ENCODE measurements around the gene MTMR3. TPM values are rescaled to one million over a fixed set of nuclear protein-coding genes. Genes with fewer than 3 reads are reported as not detected.

MTMR3 gene
- polyA plus RNA-seq, 3 donors, result 32.1 to 35.3 (median 32.9) TPM

- DNase-seq (ENCODE audit: low read depth in 3 of 3, low spot score in 2 of 3), result no peak
These were observed 112.0 kb downstream of the MTMR3 start for GRCh38 chr22:29994943-29995342.

GRCh38 chr22:29997107-29997506 lies 114.1 kb downstream of the MTMR3 start:
- no peak for DNase-seq (ENCODE audit: low read depth in 3 of 3, low spot score in 2 of 3)

GRCh38 chr22:29997516-29997915 lies 114.5 kb downstream of the MTMR3 start:
- DNase-seq (ENCODE audit: low read depth in 3 of 3, low spot score in 2 of 3), result no peak

GRCh38 chr22:29998627-29999384 lies 115.8 kb downstream of the MTMR3 start:
- DNase-seq (ENCODE audit: low read depth in 3 of 3, low spot score in 2 of 3), result no peak

GRCh38 chr22:30000566-30000965 lies 117.6 kb downstream of the MTMR3 start:
- DNase-seq (ENCODE audit: low read depth in 3 of 3, low spot score in 2 of 3), result no peak

DNA sequence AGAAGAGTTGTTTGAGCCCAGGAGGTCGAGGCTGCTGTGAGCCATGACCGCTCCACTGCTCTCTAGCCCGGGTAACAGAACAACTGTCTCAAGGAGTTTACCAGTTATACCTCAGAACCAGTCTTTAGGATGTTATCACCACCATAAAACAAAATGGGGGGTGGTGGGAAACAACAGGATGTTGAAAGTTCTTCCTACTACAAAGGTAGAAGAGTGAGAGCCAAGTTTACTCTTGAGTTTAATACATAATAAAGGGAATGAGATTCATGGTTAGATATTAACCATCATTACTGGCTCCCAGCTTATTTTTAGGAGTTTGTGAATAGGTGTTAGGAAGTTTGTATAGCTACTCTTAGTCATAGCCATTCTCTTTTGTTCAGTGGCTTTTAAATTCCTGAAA lies 118.5 kb downstream of the MTMR3 start:
- DNase-seq (ENCODE audit: low read depth in 3 of 3, low spot score in 2 of 3), result no peak

GRCh38 chr22:30002861-30003486 lies 120.0 kb downstream of the MTMR3 start:
- no peak for DNase-seq (ENCODE audit: low read depth in 3 of 3, low spot score in 2 of 3)

DNA sequence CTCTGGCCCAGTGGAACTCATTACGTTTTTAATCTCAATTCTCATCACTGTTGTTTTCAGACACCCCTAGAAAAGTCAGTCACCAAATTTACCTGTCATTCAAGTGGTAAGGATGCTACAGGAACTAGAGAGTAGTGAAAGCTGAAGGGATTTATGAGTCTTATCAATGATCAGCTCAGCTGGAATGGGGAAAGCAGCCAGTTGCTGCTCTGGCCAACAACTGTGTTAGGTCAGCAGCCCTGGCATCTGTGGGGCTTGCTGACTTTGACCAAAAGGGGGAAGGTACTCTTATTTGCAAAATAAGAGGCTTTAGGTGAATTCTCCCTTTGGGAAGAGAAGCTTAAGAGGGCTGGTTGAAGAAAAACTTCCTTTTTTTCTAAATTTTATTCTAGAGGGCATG lies 121.1 kb downstream of the MTMR3 start:
- no peak for DNase-seq (ENCODE audit: low read depth in 3 of 3, low spot score in 2 of 3)

- DNase-seq (ENCODE audit: low read depth in 3 of 3, low spot score in 2 of 3), result no peak
These were observed 121.7 kb downstream of the MTMR3 start for GRCh38 chr22:30004694-30005093.

DNA sequence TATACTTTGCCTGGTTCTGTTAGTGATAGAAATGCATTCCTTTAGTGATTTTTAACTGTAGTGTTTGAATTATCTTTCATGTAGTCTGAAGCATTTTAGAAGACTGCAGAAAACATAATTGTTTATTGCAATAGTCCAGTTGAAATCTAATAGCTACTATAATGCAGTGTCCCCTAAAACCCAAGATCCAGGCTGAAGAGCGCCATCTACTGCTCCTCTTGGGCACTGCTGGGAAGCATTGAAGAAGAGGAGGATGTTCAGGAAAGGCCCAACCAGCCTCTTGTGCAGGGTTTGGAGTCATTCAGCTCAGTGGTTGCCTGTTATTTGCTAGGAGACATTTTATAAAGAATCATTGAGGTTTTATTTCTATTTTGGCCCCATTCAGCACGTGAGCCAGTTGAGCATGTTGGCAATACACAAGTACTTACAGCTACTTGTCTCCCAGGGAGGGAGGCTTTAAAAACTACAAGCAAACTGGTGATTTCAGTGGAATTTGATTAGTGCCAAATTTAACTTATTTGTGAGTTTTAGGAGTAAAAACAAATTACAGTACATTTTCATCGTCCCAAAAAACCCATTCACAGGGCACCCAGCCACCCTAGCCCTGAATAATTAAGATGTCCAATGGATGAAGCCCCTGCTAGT lies 122.4 kb downstream of the MTMR3 start:
- peak; percentile 56 to 72 (median 58) for DNase-seq (ENCODE audit: low read depth in 3 of 3, low spot score in 2 of 3)

- no peak for DNase-seq (ENCODE audit: low read depth in 3 of 3, low spot score in 2 of 3)
These were observed 124.4 kb downstream of the MTMR3 start for GRCh38 chr22:30007361-30007760.

GRCh38 chr22:30008401-30008800 lies 125.4 kb downstream of the MTMR3 start:
- DNase-seq (ENCODE audit: low read depth in 3 of 3, low spot score in 2 of 3), result no peak

- no peak for DNase-seq (ENCODE audit: low read depth in 3 of 3, low spot score in 2 of 3)
These were observed 126.5 kb downstream of the MTMR3 start for GRCh38 chr22:30009478-30009877.

DNA sequence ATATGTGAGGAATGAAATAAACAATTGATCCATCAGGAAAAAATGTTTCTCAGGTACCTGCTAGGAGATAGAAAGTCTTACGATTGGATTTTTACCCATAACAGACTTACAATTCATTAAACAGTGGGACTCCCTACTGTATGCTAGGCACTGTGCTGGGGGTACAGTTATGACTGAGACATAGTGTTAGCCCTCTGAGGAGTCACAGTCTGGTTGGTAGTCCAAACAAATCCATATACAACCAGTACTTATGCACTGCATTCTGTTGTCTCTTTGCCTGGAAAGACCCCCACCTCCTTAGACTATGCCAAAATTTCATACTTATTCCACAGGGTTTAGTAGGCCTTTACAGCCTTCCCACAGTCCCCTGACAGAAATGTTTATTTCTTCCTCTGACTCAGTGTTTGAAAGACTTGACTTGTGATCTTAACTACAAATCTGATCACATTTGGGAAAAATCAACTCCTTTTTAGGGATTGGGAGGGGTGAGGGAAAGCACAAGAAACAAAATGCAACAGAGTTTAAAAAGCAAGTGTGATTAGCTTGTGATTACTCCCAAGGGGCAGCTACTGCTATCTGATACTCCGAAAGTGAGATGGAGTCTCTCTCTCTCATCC lies 127.9 kb downstream of the MTMR3 start:
- no peak for DNase-seq (ENCODE audit: low read depth in 3 of 3, low spot score in 2 of 3)

- no peak for DNase-seq (ENCODE audit: low read depth in 3 of 3, low spot score in 2 of 3)
These were observed 130.2 kb downstream of the MTMR3 start for GRCh38 chr22:30013201-30013600.

GRCh38 chr22:30014244-30014643 lies 131.3 kb downstream of the MTMR3 start:
- DNase-seq (ENCODE audit: low read depth in 3 of 3, low spot score in 2 of 3), result no peak

DNA sequence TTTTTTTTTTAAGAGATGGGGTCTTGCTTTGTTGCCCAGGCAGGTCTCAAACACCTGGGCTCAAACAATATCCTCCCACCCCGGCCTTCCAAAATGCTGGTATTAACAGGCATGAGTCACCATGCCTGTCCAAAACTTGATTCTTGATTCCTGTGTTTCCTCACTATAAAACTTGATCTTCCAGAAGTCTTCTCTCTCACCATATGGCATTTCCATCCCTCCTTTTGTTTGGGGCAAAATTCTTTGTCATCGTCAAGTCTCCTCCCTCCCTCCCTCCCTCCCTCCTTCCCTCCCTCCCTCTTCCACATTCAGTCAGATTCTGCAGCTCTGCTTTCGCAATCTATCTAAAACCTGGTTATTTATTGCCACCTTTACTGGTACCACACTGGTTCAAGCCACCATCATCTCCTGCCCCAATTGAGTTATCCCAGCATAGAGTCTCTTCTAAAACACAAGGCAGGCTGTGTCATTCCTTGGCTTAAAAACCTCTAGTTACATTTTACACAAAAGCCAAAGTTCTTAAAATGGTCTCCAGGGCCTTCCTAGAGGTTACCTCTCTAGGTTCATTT lies 132.3 kb downstream of the MTMR3 start:
- DNase-seq (ENCODE audit: low read depth in 3 of 3, low spot score in 2 of 3), result no peak

GRCh38 chr22:30015846-30016245 lies 132.9 kb downstream of the MTMR3 start:
- no peak for DNase-seq (ENCODE audit: low read depth in 3 of 3, low spot score in 2 of 3)

DNA sequence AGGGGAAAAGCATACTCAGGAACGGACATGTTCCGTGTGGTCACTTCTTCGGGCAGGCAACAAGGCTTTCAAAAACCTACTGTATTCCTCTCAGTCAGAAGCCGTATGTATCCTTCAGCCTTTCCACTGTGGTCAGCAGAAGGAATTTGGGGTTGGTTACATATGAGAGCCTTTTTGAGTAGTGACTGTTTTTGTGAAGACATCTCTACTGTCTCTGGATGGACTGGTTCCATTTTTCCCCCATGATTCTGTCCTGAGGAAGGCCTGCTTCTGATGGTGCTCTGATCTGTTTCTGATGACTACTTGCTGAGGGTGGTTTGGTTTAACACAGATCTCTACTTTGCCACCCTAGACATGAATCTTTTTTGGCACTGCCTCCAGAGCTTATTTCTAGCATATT lies 133.6 kb downstream of the MTMR3 start:
- DNase-seq (ENCODE audit: low read depth in 3 of 3, low spot score in 2 of 3), result no peak

DNA sequence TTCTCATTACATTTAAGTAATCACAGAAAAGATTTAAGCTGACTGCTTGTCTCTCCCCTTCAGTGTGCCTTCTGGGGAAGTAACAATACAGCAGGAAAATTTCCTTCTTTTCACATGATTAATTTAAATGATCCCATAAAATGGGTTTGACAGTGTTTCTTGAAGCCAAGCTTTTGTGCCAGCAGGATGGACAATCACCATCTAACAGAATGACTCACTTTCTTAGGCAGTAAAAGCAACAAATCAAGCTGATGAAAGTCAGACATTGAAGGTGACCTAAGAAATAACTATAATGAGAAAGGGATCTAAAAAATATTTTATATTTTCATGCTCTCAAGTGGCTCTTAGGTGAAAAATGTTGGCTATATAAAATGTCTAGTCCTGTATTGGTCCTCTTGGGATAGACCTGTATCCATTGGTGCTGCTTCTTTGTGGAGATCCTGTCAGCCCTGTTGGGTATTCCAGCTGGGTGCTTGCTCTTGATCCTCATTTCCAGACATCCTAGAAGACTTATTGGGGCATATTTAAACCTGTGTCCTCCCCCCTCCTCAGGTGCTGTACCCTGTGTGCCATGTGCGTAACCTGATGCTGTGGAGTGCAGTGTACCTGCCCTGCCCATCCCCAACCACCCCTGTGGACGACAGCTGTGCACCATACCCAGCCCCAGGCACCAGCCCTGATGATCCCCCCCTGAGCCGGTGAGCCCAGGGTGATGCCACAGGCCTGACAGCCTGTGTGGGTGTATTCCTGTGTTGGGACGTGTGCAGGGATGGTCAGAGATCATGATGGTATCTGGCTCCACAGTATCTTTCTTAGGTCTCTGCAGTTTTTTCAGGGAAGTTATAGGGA lies 134.6 kb downstream of the MTMR3 start:
- DNase-seq (ENCODE audit: low read depth in 3 of 3, low spot score in 2 of 3), result no peak
